Panc1 (cell line): ENCODE results near the gene SLC44A3.

Experiments
- CTCF ChIP-seq: fragments of 450-650 bp; IDR thresholded peaks from 2 replicates; pipeline ENCODE4 v1.5.1; 2017; ENCODE audit warnings: mild to moderate bottlenecking
- POLR2AphosphoS5 ChIP-seq: IDR thresholded peaks from 2 replicates; pipeline ENCODE4 v1.6.1; 2012; ENCODE audit warnings: mild to moderate bottlenecking, low read depth, low read length, moderate library complexity
- TF ChIP-seq, protein P1 (sequence below), 2 experiments: IDR thresholded peaks; 2 replicates each; pipeline ENCODE4 v1.6.1; 2011 to 2012; ENCODE audit warnings: low read depth in 2 of 2, control low read depth in 1 of 2, low read length in 1 of 2, mild to moderate bottlenecking in 1 of 2, moderate library complexity in 1 of 2; ENCODE audit not compliant: insufficient read depth in 1 of 2

DNA sequence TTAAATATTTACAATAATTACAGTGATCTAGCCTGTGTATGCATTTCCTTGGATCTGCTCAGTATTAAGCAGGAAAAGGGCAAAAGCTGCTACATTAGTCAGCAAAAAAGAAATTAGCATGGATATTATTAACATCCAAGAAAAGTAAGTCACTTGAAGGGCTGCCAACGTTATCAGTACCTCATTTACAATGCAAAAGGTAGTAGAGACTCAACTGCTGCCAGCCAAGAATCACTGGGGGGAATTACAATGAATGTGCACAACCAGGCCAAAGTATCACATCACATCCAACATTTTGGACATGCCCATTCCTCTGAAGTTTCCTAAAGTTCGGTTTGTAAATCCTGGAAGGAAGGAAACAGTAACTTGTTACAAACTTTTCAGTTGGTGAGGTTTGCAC, 104.8 kb downstream of the SLC44A3 start:
- no peak for TF ChIP-seq POLR2AphosphoS5
- TF ChIP-seq CTCF = no peak
- TF ChIP-seq, protein P1, sequence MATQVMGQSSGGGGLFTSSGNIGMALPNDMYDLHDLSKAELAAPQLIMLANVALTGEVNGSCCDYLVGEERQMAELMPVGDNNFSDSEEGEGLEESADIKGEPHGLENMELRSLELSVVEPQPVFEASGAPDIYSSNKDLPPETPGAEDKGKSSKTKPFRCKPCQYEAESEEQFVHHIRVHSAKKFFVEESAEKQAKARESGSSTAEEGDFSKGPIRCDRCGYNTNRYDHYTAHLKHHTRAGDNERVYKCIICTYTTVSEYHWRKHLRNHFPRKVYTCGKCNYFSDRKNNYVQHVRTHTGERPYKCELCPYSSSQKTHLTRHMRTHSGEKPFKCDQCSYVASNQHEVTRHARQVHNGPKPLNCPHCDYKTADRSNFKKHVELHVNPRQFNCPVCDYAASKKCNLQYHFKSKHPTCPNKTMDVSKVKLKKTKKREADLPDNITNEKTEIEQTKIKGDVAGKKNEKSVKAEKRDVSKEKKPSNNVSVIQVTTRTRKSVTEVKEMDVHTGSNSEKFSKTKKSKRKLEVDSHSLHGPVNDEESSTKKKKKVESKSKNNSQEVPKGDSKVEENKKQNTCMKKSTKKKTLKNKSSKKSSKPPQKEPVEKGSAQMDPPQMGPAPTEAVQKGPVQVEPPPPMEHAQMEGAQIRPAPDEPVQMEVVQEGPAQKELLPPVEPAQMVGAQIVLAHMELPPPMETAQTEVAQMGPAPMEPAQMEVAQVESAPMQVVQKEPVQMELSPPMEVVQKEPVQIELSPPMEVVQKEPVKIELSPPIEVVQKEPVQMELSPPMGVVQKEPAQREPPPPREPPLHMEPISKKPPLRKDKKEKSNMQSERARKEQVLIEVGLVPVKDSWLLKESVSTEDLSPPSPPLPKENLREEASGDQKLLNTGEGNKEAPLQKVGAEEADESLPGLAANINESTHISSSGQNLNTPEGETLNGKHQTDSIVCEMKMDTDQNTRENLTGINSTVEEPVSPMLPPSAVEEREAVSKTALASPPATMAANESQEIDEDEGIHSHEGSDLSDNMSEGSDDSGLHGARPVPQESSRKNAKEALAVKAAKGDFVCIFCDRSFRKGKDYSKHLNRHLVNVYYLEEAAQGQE (IDR thresholded peaks at IDR 0.05; ENCODE audit: insufficient read depth in 1 of 2, low read depth in 2 of 2, low read length in 1 of 2) = no peak
